HG03108 (cell line): Measurements from ENCODE around the gene VSTM5.

Experiments
- ATAC-seq: cut with Tn5 transposase; IDR thresholded peaks from one replicate; pipeline ENCODE4 v1.9.1; 2021; ENCODE audit warnings: moderate library complexity; ENCODE audit not compliant: unreplicated experiment

Gene VSTM5

DNA sequence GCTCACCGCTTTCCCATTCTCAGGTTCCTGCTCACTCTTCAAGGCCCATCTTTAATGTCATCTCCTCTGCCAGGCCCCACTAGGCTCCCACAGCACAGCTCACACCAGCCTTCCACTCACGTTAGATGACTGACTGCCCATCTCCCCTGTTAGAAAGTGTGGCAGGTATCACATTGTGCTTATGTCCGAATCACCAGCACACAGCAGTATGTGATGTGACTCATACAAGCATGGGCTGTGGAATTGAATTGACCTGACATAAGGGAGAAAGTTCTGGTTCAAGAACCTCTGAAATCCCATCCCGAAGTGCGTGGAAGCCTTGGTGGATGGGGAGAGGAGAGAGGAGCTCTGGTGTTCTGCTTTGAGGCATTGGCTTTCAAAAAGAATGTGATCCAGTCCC lies 6.5 kb downstream of the VSTM5 start:
- ATAC-seq: no peak

DNA sequence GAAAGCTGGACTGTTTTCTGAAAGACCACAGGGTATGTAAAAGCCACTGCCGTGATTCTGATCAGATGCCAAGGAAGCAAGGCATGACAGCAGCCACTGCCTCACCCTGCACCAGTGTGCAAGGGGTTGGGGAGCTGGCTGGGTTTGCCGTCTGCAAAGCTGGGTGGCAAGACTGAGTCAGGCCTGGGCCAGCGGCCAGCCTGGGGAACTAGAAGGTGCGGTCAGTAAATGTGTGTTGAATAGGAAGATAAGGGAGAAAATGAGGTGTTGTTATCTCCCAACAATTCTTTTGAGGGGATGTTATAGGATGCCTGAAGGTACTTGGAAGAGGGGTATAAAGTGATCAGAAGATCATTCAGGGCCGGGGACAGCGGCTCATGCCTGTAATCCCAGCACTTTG lies 8.0 kb downstream of the VSTM5 start:
- no peak for ATAC-seq

DNA sequence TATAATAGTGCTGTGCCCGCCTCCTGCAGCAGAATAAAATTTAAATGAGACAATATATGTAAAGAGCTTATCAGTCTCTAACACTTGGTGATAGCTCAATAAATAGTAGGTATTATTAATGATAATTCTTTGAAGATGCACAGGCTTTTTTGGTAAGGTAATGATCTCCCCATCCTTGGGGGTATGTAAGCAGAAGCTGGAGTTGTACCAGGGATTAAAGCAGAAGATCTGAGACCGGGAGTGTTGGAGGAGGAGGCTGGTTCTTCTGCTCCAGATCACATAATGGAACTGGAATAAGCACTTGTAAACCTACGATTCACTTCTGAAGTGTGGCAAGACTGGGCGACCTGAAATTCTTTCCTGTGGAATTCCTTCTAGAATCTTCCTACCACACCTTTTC lies 8.4 kb downstream of the VSTM5 start:
- ATAC-seq: no peak

GRCh38 chr11:93841446-93841845 lies 9.0 kb downstream of the VSTM5 start:
- ATAC-seq: no peak

DNA sequence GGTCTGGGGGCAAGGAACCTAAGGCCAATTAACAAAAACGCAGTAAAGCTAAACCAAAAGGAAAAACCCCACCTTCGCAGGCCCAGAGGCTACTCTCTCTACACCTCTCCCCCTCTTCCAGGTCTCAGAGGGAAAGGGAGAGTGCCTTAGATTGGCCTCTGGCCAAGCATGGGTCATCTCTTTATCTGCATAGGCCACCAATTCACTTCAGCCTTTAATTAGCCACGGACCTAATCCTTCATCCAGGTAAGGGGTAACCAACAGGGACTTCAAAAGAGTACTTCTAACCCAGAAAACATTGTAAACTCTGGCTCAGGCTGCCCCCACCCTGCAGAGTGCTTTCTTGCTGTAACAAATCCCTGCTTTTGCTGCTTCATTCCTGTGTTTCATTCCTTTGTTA lies 9.4 kb downstream of the VSTM5 start:
- no peak for ATAC-seq

GRCh38 chr11:93840180-93840579 lies 10.2 kb downstream of the VSTM5 start:
- no peak for ATAC-seq

DNA sequence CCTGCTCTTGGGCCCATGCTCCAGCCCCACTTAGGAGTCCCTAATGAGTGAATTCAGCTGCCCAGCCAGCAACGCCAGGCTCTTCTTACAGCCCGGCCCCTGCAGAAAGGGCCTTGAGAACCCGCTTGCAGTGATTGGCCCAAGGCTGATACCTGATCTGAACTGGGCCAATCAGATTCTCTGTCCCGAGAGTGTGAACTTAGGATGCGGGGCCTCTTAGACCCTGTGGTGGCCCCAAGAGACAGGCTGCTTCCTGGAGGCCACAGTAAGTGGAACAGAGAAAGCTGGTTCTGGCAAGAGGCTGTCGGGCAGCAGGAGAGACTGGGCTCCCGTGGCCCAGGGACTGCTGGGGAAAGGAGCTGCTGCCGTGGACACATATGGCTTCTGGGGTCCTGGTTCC lies 11.5 kb downstream of the VSTM5 start:
- no peak for ATAC-seq

DNA sequence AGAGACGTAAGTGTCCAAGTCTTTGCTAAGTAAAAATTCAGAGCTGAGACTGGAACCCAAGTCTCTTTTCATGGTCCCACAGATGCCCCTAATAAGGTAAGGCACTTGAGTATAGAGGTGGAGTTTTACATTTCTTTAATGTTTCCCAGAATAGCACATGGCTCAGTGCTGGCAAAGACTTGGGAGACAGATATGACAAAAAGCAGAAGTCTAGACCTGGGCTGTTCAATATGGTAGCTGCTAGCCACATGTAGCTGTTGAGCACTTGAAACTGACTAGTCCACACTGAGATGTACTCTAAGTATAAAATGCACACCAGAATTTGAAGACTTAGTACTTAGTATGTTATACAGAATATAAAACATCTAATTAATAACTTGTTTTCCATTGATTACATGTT lies 17.6 kb downstream of the VSTM5 start:
- no peak for ATAC-seq

- ATAC-seq: no peak
These were observed 18.9 kb downstream of the VSTM5 start for GRCh38 chr11:93831343-93832127.

- no peak for ATAC-seq
These were observed 20.8 kb downstream of the VSTM5 start for GRCh38 chr11:93829598-93829997.

- ATAC-seq: no peak
These were observed 23.1 kb downstream of the VSTM5 start for GRCh38 chr11:93827363-93827762.

DNA sequence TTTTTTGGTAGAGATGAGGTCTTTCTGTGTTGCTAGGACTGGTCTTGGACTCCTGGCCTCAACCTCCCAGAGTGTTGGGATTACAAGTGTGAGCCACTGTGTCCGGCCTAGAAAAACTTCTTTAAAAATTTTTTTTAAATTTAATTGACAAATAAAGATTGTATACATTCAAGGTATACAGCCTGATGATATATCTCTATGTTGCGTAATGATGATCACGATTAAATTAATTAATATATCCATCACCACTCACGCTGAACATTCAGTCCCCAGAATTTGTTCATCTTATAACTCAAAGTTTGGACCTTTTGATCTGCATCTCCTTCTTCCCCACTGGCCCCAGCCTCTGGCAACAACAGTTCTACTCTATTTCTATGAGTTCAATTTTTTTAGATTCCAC lies 27.2 kb downstream of the VSTM5 start:
- no peak for ATAC-seq

DNA sequence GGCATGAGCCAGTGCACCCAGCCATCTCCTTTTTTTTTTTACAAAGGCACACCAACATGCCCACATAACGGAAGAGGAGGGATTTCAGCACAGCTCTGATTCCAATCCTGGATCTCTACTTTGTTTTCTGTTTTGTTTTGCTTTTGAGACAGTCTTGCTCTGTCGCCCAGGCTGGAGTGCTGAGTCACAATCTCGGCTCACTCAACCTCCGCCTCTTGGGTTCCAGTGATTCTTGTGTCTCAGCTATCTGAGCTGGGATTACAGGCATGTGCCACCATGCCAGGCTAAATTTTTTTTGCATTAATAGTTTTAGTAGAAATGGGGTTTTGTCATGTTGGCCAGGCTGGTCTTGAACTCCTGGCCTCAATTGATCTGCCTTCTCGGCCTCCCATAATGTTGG lies 28.1 kb downstream of the VSTM5 start:
- no peak for ATAC-seq

DNA sequence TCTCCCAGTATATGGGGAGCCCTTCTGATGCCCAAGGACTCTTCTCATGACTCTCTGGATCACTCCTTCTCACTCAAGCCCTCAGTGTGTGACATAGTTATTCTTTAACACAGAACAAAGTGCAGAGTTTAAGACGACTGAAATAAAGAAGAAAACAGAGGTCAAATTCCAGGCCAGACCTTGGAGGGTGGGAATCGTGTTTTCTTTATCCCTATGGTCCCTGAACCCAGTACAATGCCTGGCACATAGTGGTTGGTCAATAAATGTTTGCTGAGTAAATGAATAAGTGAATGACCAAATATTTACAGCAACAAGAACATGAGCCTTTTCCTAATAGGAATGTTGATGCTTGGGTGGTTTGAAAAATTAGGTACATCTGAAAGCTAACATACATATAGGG lies 28.8 kb downstream of the VSTM5 start:
- ATAC-seq: no peak

- no peak for ATAC-seq
These were observed 29.6 kb downstream of the VSTM5 start for GRCh38 chr11:93820847-93821246.

DNA sequence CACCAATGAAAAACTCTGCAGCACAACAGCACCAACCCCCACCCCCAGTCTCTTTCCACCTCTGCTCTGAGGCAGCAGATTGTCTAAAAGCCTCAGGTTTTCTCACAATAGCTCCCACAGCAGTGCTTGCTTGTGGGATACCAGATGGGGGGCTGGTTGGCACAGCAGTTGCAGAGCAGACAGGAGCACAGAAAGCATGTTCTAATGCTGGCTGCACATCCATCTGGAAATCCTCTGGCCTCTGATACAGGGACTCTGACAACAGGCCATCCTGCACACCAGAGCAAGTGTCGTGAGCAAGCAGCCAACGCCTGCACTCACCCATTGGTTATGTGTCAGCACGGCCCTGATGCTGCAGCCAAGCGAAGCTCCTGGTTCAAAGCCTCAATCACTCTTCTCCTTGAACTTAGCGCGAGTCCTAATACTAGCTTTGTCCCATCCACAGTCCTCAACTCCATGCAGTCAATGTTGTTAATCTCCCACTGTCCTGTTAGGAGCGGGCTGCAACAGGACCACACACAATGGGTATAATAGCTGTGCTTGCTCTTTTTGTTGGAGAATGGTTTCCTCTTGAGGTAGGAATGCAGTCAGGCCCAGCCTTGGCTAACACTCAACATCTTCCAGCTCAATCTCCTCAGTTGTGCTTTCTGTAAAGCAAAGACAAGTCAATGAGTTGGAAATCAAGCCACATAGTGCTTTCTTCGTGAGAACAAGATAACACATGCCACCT lies 30.3 kb downstream of the VSTM5 start:
- ATAC-seq: no peak

- no peak for ATAC-seq
These were observed 32.7 kb downstream of the VSTM5 start for GRCh38 chr11:93817426-93818348.

DNA sequence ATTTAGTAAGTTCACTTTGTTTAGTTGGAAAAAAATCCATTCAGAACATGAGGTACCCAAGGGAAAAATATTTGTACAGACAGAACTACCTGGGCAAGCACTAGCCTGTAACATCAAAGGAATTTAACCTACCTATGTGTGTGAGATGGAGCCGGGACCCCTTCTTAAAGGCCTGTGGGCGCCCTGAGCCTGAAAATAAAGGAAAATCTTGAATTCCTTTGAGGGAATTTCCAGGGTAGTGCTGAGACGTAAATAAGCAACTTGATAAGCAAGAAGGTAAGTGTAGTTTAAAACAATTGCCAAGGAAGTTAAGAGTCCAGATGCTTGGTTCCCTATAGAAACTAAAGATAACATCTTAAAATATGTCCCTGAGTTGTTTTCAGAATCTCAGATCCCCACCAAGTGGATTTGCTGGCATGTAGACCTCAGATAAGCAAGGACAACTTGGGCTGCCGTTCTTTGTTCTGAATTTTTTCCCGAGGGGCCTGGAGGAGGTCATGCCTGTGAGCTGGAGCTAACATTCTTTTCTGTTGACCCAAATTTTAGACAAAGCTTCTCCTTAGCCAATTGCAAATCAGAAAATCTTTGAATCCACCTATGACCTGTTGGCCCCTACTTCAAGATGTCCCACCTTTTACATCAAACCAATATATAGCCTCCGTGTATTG lies 35.3 kb downstream of the VSTM5 start:
- no peak for ATAC-seq

GRCh38 chr11:93813974-93814373 lies 36.4 kb downstream of the VSTM5 start:
- no peak for ATAC-seq

- no peak for ATAC-seq
These were observed 42.4 kb downstream of the VSTM5 start for GRCh38 chr11:93807980-93808379.

- no peak for ATAC-seq
These were observed 45.5 kb downstream of the VSTM5 start for GRCh38 chr11:93804879-93805278.
